ENCODE measurements around the gene MYO1B. TPM values are rescaled to one million over a fixed set of nuclear protein-coding genes. Genes with fewer than 3 reads are reported as not detected.

MYO1B gene
- total and polyA plus RNA-seq, 2 of the 8 experiments (the other 6 are each of a cell fraction or from before 2014, with no cell fraction given) = 15.5 to 61.2 TPM

DNA sequence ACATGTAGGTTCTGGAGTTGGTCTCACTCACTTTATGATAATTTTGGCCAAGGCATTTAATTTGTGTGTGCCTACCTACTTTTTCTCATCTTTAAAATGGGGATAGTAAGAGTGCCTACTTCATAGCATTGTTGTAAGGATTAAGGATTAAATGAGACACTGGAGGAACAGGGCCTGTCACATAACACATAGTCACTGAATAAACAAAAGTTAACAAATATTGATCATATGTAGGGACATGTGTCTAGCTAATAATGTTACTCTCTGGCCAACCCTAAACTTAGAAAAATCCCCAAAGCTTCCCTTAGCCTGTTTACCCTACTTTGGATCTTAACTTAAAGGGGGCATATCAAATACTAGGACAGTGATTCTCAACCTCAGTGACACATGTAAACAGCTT lies 169.9 kb downstream of the MYO1B start (continued):
- TF ChIP-seq CHD7 (IDR thresholded peaks at IDR 0.05; ENCODE audit: insufficient replicate concordance, low read length) (no peak), HDAC6 (IDR thresholded peaks at IDR 0.05; ENCODE audit: low read depth, low read length) (no peak), SP1 (IDR thresholded peaks at IDR 0.05; ENCODE audit: low read depth, low read length) (no peak), RFX5 (IDR thresholded peaks at IDR 0.05; ENCODE audit: borderline replicate concordance, low read depth, low read length) (no peak), HDAC2 (IDR thresholded peaks at IDR 0.05; ENCODE audit: borderline replicate concordance in 1 of 2, low read depth in 2 of 2, low read length in 2 of 2) (no peak), BACH1 (IDR thresholded peaks at IDR 0.05; ENCODE audit: low read length) (no peak), EZH2 (IDR thresholded peaks at IDR 0.05; ENCODE audit: low read depth, low read length, severe bottlenecking) (no peak), POU5F1 (IDR thresholded peaks at IDR 0.05; ENCODE audit: low read depth, low read length) (no peak), KDM5A (IDR thresholded peaks at IDR 0.05; ENCODE audit: low read length) (no peak), GABPA (IDR thresholded peaks at IDR 0.05; ENCODE audit: borderline replicate concordance, insufficient read depth, low read length) (no peak)
- TF ChIP-seq, protein P1, sequence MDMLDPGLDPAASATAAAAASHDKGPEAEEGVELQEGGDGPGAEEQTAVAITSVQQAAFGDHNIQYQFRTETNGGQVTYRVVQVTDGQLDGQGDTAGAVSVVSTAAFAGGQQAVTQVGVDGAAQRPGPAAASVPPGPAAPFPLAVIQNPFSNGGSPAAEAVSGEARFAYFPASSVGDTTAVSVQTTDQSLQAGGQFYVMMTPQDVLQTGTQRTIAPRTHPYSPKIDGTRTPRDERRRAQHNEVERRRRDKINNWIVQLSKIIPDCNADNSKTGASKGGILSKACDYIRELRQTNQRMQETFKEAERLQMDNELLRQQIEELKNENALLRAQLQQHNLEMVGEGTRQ (IDR thresholded peaks at IDR 0.05; ENCODE audit: low read length) = no peak

Measured in H1 (cell line).